Measurements from ENCODE around the gene CDH20. TPM values are rescaled to one million over a fixed set of nuclear protein-coding genes. Genes with fewer than 3 reads are reported as not detected.
A peak's percentile ranks its signal among the peaks of the same experiment; 100 is the strongest.

The CDH20 gene
- total RNA-seq (under 1 TPM; 0.11 to 0.13 TPM), polyA plus RNA-seq (not detected)

GRCh38 chr18:61333271-61333745, at the start of gene CDH20:
Gene CDH20 (plus strand): TSS chr18:61333430.
- no peaks in the 10 kb centered on the region for H3K4me1 ChIP-seq (ENCODE audit: insufficient read depth, low read length)
- Mint-ChIP-seq H3K27ac (no peak within 1 kb of the TSS), H3K9me3 (peaks cover 2 to 12% (median 6%) of the 10 kb centered on the region in 5 donors), H3K27me3 (peaks cover 17 to 26% of the 10 kb centered on the region in 2 donors), H3K36me3 (no peaks in the 10 kb centered on the region), H3K4me1 (no peaks in the 10 kb centered on the region), H3K4me3 (peak within 1 kb of the TSS in 1 of 7 donors; percentile 62)
- DNase-seq = no peak
- no peaks in the 10 kb centered on the region for H3K36me3 ChIP-seq (ENCODE audit: insufficient read depth, low read length)
- POLR2A ChIA-PET = no interaction called here
- H3K27ac ChIP-seq (ENCODE audit: low read depth, low read length) = no peak within 1 kb of the TSS
- CTCF ChIA-PET = no interaction called here
- H3K4me3 ChIP-seq (ENCODE audit: low read length) = no peak within 1 kb of the TSS
- no peaks in the 10 kb centered on the region for H3K27me3 ChIP-seq (ENCODE audit: insufficient read depth, low read length, poor library complexity, severe bottlenecking)
- no peaks in the 10 kb centered on the region for H3K9me3 ChIP-seq (ENCODE audit: low read length)

GRCh38 chr18:61284039-61284438, 49.2 kb upstream of the CDH20 start:
- POLR2A ChIA-PET = no interaction called here
- Mint-ChIP-seq H3K4me1 (no peaks in the 10 kb centered on the region), H3K27ac (no peak overlapping the region), H3K27me3 (no peaks in the 10 kb centered on the region), H3K9me3 (peaks cover 7 to 16% (median 8%) of the 10 kb centered on the region in 5 donors), H3K4me3 (no peak overlapping the region), H3K36me3 (no peaks in the 10 kb centered on the region)
- CTCF ChIA-PET = no interaction called here
- Histone ChIP-seq H3K9me3 (ENCODE audit: low read length) (no peaks in the 10 kb centered on the region), H3K4me3 (ENCODE audit: low read length) (no peak overlapping the region), H3K27me3 (ENCODE audit: insufficient read depth, low read length, poor library complexity, severe bottlenecking) (no peaks in the 10 kb centered on the region), H3K27ac (ENCODE audit: low read depth, low read length) (no peak overlapping the region), H3K36me3 (ENCODE audit: insufficient read depth, low read length) (no peaks in the 10 kb centered on the region), H3K4me1 (ENCODE audit: insufficient read depth, low read length) (no peaks in the 10 kb centered on the region)
- no peak for DNase-seq

DNA sequence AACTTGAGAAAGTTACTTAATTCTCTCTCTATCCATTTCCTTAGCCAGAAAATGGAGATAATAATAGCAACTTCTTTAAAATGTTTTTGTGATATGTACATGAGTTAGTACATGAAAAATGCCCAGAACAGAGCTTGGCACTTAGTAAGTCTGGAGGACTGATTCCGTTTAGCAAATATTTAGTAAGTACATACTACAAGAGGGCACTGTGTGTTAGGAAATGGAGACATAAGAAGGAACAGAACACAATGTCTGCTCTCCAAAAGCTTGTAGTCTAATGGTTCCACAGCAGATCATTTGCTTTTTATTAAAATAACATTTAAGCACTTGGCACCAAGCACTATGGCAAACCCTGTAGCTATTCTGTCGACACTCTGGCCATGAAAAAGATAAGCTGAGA, 47.5 kb upstream of the CDH20 start:
- Mint-ChIP-seq H3K4me3 (no peak overlapping the region), H3K27ac (no peak overlapping the region), H3K4me1 (no peaks in the 10 kb centered on the region), H3K36me3 (no peaks in the 10 kb centered on the region), H3K27me3 (no peaks in the 10 kb centered on the region), H3K9me3 (peaks cover 4 to 12% (median 7%) of the 10 kb centered on the region in 5 donors)
- Histone ChIP-seq H3K4me1 (ENCODE audit: insufficient read depth, low read length) (no peaks in the 10 kb centered on the region), H3K27ac (ENCODE audit: low read depth, low read length) (no peak overlapping the region), H3K36me3 (ENCODE audit: insufficient read depth, low read length) (no peaks in the 10 kb centered on the region), H3K27me3 (ENCODE audit: insufficient read depth, low read length, poor library complexity, severe bottlenecking) (no peaks in the 10 kb centered on the region), H3K9me3 (ENCODE audit: low read length) (no peaks in the 10 kb centered on the region), H3K4me3 (ENCODE audit: low read length) (no peak overlapping the region)
- ChIA-PET CTCF (no interaction called here), POLR2A (no interaction called here)
- no peak for DNase-seq

DNA sequence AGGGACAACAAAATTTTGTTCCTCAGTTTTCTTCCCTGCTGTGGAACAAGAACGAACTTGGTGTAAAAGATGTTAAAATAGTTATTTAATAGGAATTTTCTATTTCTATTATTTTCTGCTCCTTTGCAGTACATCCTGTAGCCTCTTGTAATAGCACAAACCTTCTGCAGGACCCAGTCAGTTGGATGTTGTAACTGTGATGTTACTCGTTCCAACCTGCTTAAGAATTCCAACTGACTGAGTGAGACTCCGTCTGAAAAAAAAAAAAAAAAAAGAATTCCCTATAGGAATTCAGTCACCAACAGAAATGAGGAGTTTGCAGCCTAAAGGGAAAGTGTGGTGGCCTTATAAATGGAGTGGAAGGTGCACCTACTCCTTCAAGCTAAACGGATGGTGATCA, 46.4 kb upstream of the CDH20 start:
- Mint-ChIP-seq H3K9me3 (peaks cover 0 to 6% (median 2%) of the 10 kb centered on the region in 5 donors), H3K36me3 (no peaks in the 10 kb centered on the region), H3K27ac (no peak overlapping the region), H3K4me1 (no peaks in the 10 kb centered on the region), H3K4me3 (no peak overlapping the region), H3K27me3 (no peaks in the 10 kb centered on the region)
- no peak for DNase-seq
- ChIA-PET POLR2A (no interaction called here), CTCF (no interaction called here)
- Histone ChIP-seq H3K27me3 (ENCODE audit: insufficient read depth, low read length, poor library complexity, severe bottlenecking) (no peaks in the 10 kb centered on the region), H3K4me1 (ENCODE audit: insufficient read depth, low read length) (no peaks in the 10 kb centered on the region), H3K4me3 (ENCODE audit: low read length) (no peak overlapping the region), H3K36me3 (ENCODE audit: insufficient read depth, low read length) (no peaks in the 10 kb centered on the region), H3K9me3 (ENCODE audit: low read length) (no peaks in the 10 kb centered on the region), H3K27ac (ENCODE audit: low read depth, low read length) (no peak overlapping the region)

GRCh38 chr18:61290616-61291015, 42.6 kb upstream of the CDH20 start:
- H3K4me3 Mint-ChIP-seq = no peak overlapping the region
- ChIA-PET CTCF (no interaction called here), POLR2A (no interaction called here)

DNA sequence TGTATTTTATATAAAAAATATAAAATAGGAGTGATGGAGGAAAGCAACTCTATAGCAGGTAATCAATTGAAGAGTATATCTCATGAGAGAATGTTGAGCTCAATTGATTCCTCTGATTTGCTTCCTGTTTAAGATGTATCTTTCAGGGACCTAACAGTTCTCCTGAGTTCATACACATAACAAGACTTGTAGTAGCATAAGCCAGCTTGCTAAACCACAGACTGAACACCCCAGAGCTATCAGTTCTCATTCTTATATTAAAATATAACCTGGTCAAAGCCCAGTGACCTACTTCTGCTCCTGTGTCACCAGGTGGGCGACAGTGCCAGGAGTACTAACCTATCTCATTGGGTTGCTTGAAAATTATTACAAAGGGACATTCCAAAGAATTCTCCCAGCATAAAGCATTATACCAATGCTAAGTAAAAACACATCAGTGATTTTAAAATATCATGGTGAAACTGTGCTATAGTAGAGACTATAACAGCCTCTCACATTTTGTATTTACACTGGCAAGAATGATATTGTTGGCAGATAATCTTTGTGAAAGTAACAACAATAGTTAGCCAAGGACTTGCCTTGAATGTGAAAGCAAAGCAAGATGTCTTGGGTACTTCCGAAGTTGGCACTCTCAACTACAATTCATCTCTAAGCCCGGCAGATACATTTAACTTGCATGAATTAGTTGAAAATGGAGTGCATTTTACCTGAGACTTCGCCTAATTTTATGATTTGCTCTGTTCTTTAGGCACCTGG, 40.8 kb upstream of the CDH20 start:
- ChIA-PET CTCF (no interaction called here), POLR2A (interaction anchor here (0.7 kb wide), 1 partner anchor 8 kb away, joined by 4 read pairs; no protein-coding TSS in a partner anchor)
- Mint-ChIP-seq H3K27me3 (no peaks in the 10 kb centered on the region), H3K9me3 (peaks cover 0 to 6% (median 0%) of the 10 kb centered on the region in 5 donors), H3K4me3 (no peak overlapping the region), H3K36me3 (no peaks in the 10 kb centered on the region), H3K27ac (no peak overlapping the region), H3K4me1 (no peaks in the 10 kb centered on the region)
- DNase-seq = no peak
- Histone ChIP-seq H3K27me3 (ENCODE audit: insufficient read depth, low read length, poor library complexity, severe bottlenecking) (no peaks in the 10 kb centered on the region), H3K27ac (ENCODE audit: low read depth, low read length) (no peak overlapping the region), H3K4me1 (ENCODE audit: insufficient read depth, low read length) (no peaks in the 10 kb centered on the region), H3K36me3 (ENCODE audit: insufficient read depth, low read length) (no peaks in the 10 kb centered on the region), H3K4me3 (ENCODE audit: low read length) (no peak overlapping the region), H3K9me3 (ENCODE audit: low read length) (no peaks in the 10 kb centered on the region)

More at GRCh38 chr18:61290616-61291015, 42.6 kb upstream of the CDH20 start:
- Mint-ChIP-seq H3K4me1 (no peaks in the 10 kb centered on the region), H3K27ac (no peak overlapping the region), H3K36me3 (no peaks in the 10 kb centered on the region), H3K27me3 (no peaks in the 10 kb centered on the region), H3K9me3 (peaks cover 0 to 2% (median 0%) of the 10 kb centered on the region in 5 donors)
- no peak for DNase-seq
- no peaks in the 10 kb centered on the region for H3K27me3 ChIP-seq (ENCODE audit: insufficient read depth, low read length, poor library complexity, severe bottlenecking)
- no peak overlapping the region for H3K27ac ChIP-seq (ENCODE audit: low read depth, low read length)
- no peaks in the 10 kb centered on the region for H3K9me3 ChIP-seq (ENCODE audit: low read length)
- no peak overlapping the region for H3K4me3 ChIP-seq (ENCODE audit: low read length)
- no peaks in the 10 kb centered on the region for H3K4me1 ChIP-seq (ENCODE audit: insufficient read depth, low read length)
- H3K36me3 ChIP-seq (ENCODE audit: insufficient read depth, low read length) = no peaks in the 10 kb centered on the region

GRCh38 chr18:61295153-61295552, 38.1 kb upstream of the CDH20 start:
- Mint-ChIP-seq H3K4me3 (no peak overlapping the region), H3K27me3 (no peaks in the 10 kb centered on the region), H3K36me3 (no peaks in the 10 kb centered on the region), H3K9me3 (peaks cover 0 to 11% (median 4%) of the 10 kb centered on the region in 5 donors), H3K4me1 (no peaks in the 10 kb centered on the region), H3K27ac (no peak overlapping the region)
- ChIA-PET POLR2A (no interaction called here), CTCF (no interaction called here)
- H3K27ac ChIP-seq (ENCODE audit: low read depth, low read length) = no peak overlapping the region
- H3K27me3 ChIP-seq (ENCODE audit: insufficient read depth, low read length, poor library complexity, severe bottlenecking) = no peaks in the 10 kb centered on the region
- no peak for DNase-seq
- no peaks in the 10 kb centered on the region for H3K4me1 ChIP-seq (ENCODE audit: insufficient read depth, low read length)
- H3K4me3 ChIP-seq (ENCODE audit: low read length) = no peak overlapping the region
- H3K36me3 ChIP-seq (ENCODE audit: insufficient read depth, low read length) = no peaks in the 10 kb centered on the region
- no peaks in the 10 kb centered on the region for H3K9me3 ChIP-seq (ENCODE audit: low read length)

GRCh38 chr18:61308004-61308403, 25.2 kb upstream of the CDH20 start:
- POLR2A ChIA-PET = no interaction called here

More at GRCh38 chr18:61308004-61308403, 25.2 kb upstream of the CDH20 start:
- Histone ChIP-seq H3K36me3 (ENCODE audit: insufficient read depth, low read length) (no peaks in the 10 kb centered on the region), H3K4me1 (ENCODE audit: insufficient read depth, low read length) (no peaks in the 10 kb centered on the region), H3K27ac (ENCODE audit: low read depth, low read length) (no peak overlapping the region), H3K9me3 (ENCODE audit: low read length) (no peaks in the 10 kb centered on the region), H3K27me3 (ENCODE audit: insufficient read depth, low read length, poor library complexity, severe bottlenecking) (no peaks in the 10 kb centered on the region), H3K4me3 (ENCODE audit: low read length) (no peak overlapping the region)
- CTCF ChIA-PET = no interaction called here
- no peak for DNase-seq
- Mint-ChIP-seq H3K27ac (no peak overlapping the region), H3K4me1 (no peaks in the 10 kb centered on the region), H3K36me3 (no peaks in the 10 kb centered on the region), H3K9me3 (peaks cover 0 to 5% (median 0%) of the 10 kb centered on the region in 5 donors), H3K27me3 (no peaks in the 10 kb centered on the region), H3K4me3 (no peak overlapping the region)
